Mesothelial cell of epicardium (in vitro differentiated cells): Measurements from ENCODE around the gene NPTX1. TPM values are rescaled to one million over a fixed set of nuclear protein-coding genes. Genes with fewer than 3 reads are reported as not detected.

ENCODE experiments used
- DNase-seq, 2 experiments: peaks; one replicate each; pipeline ENCODE4 v3.0.0; 2021; ENCODE audit warnings: low spot score in 2 of 2; ENCODE audit not compliant: unreplicated experiment in 2 of 2
- H3K27ac Mint-ChIP-seq: 2 replicates; pipeline ENCODE4 v1.8.0; 2021; ENCODE audit warnings: mixed read lengths
- H3K27me3 Mint-ChIP-seq: 2 replicates; pipeline ENCODE4 v1.8.0; 2021; ENCODE audit warnings: low read depth, mixed read lengths
- H3K36me3 Mint-ChIP-seq: 2 replicates; pipeline ENCODE4 v1.8.0; 2021; ENCODE audit warnings: mixed read lengths
- H3K4me1 Mint-ChIP-seq: 2 replicates; pipeline ENCODE4 v1.8.0; 2021; ENCODE audit warnings: mixed read lengths
- H3K4me3 Mint-ChIP-seq: 2 replicates; pipeline ENCODE4 v1.8.0; 2021; ENCODE audit warnings: mild to moderate bottlenecking, moderate library complexity, mixed read lengths
- H3K9me3 Mint-ChIP-seq: 2 replicates; pipeline ENCODE4 v1.8.0; 2021; ENCODE audit warnings: mixed read lengths
- CTCF ChIP-seq: fragments of 200-600 bp; sonication (generic); IDR thresholded peaks from one replicate; pipeline ENCODE4 v1.5.0; 2021; ENCODE audit warnings: antibody characterized with exemption; ENCODE audit not compliant: unreplicated experiment
- total RNA-seq: library from RNA; stranded (reverse); gene quantifications from 3 replicates; pipeline ENCODE4 v1.2.1, GENCODE V29; 2021

Gene NPTX1
- total RNA-seq, 1 donor from 2014 or later = 0.20 TPM

GRCh38 chr17:80446645-80447405 is 29.6 kb downstream of the NPTX1 start:
- H3K27ac Mint-ChIP-seq = no peak overlapping the region

GRCh38 chr17:80445726-80446110 is 30.7 kb downstream of the NPTX1 start:
- Mint-ChIP-seq H3K27me3 (peaks cover 40% of the 10 kb centered on the region), H3K4me3 (no peak overlapping the region), H3K36me3 (no peaks in the 10 kb centered on the region)

More at GRCh38 chr17:80446645-80447405, 29.6 kb downstream of the NPTX1 start:
- H3K4me3 Mint-ChIP-seq = no peak overlapping the region
- no peaks in the 10 kb centered on the region for H3K9me3 Mint-ChIP-seq
- no peaks in the 10 kb centered on the region for H3K36me3 Mint-ChIP-seq
- TF ChIP-seq CTCF = no peak
- DNase-seq = no peak
- H3K4me1 Mint-ChIP-seq = no peaks in the 10 kb centered on the region
- peaks cover 37% of the 10 kb centered on the region for H3K27me3 Mint-ChIP-seq

GRCh38 chr17:80445007-80445725 is 31.2 kb downstream of the NPTX1 start:
- no peak for DNase-seq
- Mint-ChIP-seq H3K4me3 (no peak overlapping the region), H3K27me3 (peaks cover 37% of the 10 kb centered on the region), H3K27ac (no peak overlapping the region), H3K36me3 (no peaks in the 10 kb centered on the region), H3K9me3 (no peaks in the 10 kb centered on the region), H3K4me1 (no peaks in the 10 kb centered on the region)
- no peak for TF ChIP-seq CTCF

More at GRCh38 chr17:80445726-80446110, 30.7 kb downstream of the NPTX1 start:
- no peaks in the 10 kb centered on the region for H3K4me1 Mint-ChIP-seq
- H3K27ac Mint-ChIP-seq = no peak overlapping the region
- H3K9me3 Mint-ChIP-seq = no peaks in the 10 kb centered on the region
- no peak for DNase-seq
- no peak for TF ChIP-seq CTCF

GRCh38 chr17:80444644-80444979 is 31.8 kb downstream of the NPTX1 start:
- DNase-seq = no peak
- Mint-ChIP-seq H3K4me3 (no peak overlapping the region), H3K4me1 (no peaks in the 10 kb centered on the region), H3K9me3 (no peaks in the 10 kb centered on the region), H3K36me3 (no peaks in the 10 kb centered on the region), H3K27ac (no peak overlapping the region), H3K27me3 (peaks cover 37% of the 10 kb centered on the region)
- no peak for TF ChIP-seq CTCF

- no peak for TF ChIP-seq CTCF
- H3K27me3 Mint-ChIP-seq = peaks cover 37% of the 10 kb centered on the region
- no peak for DNase-seq
- H3K36me3 Mint-ChIP-seq = no peaks in the 10 kb centered on the region
- H3K4me3 Mint-ChIP-seq = no peak overlapping the region
- no peaks in the 10 kb centered on the region for H3K4me1 Mint-ChIP-seq
- no peak overlapping the region for H3K27ac Mint-ChIP-seq
- no peaks in the 10 kb centered on the region for H3K9me3 Mint-ChIP-seq
Observed at GRCh38 chr17:80443916-80444643, 32.3 kb downstream of the NPTX1 start.
